AG04449 (cell line): ENCODE data around the gene DYRK1A.

Experiments
- CTCF ChIA-PET: fragments of 350-600 bp; formaldehyde crosslinking; extraction: SDS; loops from one replicate; lab custom pipeline; 2021; ENCODE audit warnings: antibody characterized with exemption; lab: Yijun Ruan, JAX
- POLR2A ChIA-PET: fragments of 400-600, 350-600 bp; formaldehyde crosslinking; extraction: SDS; loops from one replicate; lab custom pipeline; 2020; ENCODE audit warnings: antibody characterized with exemption, inconsistent platforms; lab: Yijun Ruan, JAX
- DNase-seq: peaks from one replicate; pipeline ENCODE4 v3.0.0-alpha.2; 2010; ENCODE audit warnings: low read depth, low spot score
- H3K4me3 ChIP-seq: 2 replicates; pipeline ENCODE4 v1.5.1; 2011; ENCODE audit warnings: low read depth, mild to moderate bottlenecking, control low read depth, low read length
- CTCF ChIP-seq: IDR thresholded peaks from one replicate; pipeline ENCODE4 v1.5.1; 2011; ENCODE audit warnings: mild to moderate bottlenecking, moderate library complexity, low read length, control low read depth, inconsistent platforms; ENCODE audit not compliant: insufficient read depth; ENCODE audit errors: missing control alignments

Gene DYRK1A

GRCh38 chr21:37430184-37430821 lies 63.7 kb downstream of the DYRK1A start:
- DNase-seq, result no peak
- CTCF ChIA-PET, result interaction anchor here (0.8 kb wide), 1 partner anchor 11 kb away, joined by 3 read pairs; no protein-coding TSS in a partner anchor
- POLR2A ChIA-PET, result no interaction called here

GRCh38 chr21:37431243-37431642 lies 64.7 kb downstream of the DYRK1A start:
- no peak overlapping the region for H3K4me3 ChIP-seq
- POLR2A ChIA-PET, result no interaction called here
- no peak for TF ChIP-seq CTCF
- DNase-seq, result no peak
- CTCF ChIA-PET, result interaction anchor here (0.8 kb wide), 1 partner anchor 12 kb away, joined by 3 read pairs; no protein-coding TSS in a partner anchor

More at GRCh38 chr21:37430184-37430821, 63.7 kb downstream of the DYRK1A start:
- TF ChIP-seq CTCF, result no peak
- no peak overlapping the region for H3K4me3 ChIP-seq

GRCh38 chr21:37432710-37433455 lies 66.3 kb downstream of the DYRK1A start:
- H3K4me3 ChIP-seq, result no peak overlapping the region
- ChIA-PET POLR2A (no interaction called here), CTCF (interaction anchor here (2.1 to 3.6 kb wide), 2 partner anchors 15 to 31 kb away, joined by 6 to 10 read pairs; no protein-coding TSS in a partner anchor)
- TF ChIP-seq CTCF, result no peak
- no peak for DNase-seq

GRCh38 chr21:37433456-37433840 lies 66.9 kb downstream of the DYRK1A start:
- no peak for TF ChIP-seq CTCF
- H3K4me3 ChIP-seq, result no peak overlapping the region
- ChIA-PET CTCF (interaction anchor here (2.1 to 3.6 kb wide), 2 partner anchors 16 to 30 kb away, joined by 6 to 10 read pairs; no protein-coding TSS in a partner anchor), POLR2A (no interaction called here)
- DNase-seq, result no peak

- peak; percentile 61 for DNase-seq
- H3K4me3 ChIP-seq, result no peak overlapping the region
- ChIA-PET POLR2A (no interaction called here), CTCF (interaction anchor here (3.6 kb wide), 1 partner anchor 28 kb away, joined by 10 read pairs; no protein-coding TSS in a partner anchor)
- no peak for TF ChIP-seq CTCF
Observed at GRCh38 chr21:37435120-37435519, 68.5 kb downstream of the DYRK1A start.

- no peak overlapping the region for H3K4me3 ChIP-seq
- no peak for TF ChIP-seq CTCF
- ChIA-PET POLR2A (no interaction called here), CTCF (interaction anchor here (3.6 kb wide), 1 partner anchor 28 kb away, joined by 10 read pairs; no protein-coding TSS in a partner anchor)
- no peak for DNase-seq
Observed at GRCh38 chr21:37435711-37436110, 69.1 kb downstream of the DYRK1A start.
